Measurements from ENCODE around the gene DPP9.

DPP9 gene

GRCh38 chr19:4723595-4724514, at the start of gene DPP9:
Gene DPP9 (minus strand): TSS chr19:4723842. CDS start chr19:4719906, 3,936 bp downstream.
- no peaks in the 10 kb centered on the region for H3K27me3 ChIP-seq (ENCODE audit: control insufficient read depth, insufficient read depth, low read length)
- TF ChIP-seq, protein P1, sequence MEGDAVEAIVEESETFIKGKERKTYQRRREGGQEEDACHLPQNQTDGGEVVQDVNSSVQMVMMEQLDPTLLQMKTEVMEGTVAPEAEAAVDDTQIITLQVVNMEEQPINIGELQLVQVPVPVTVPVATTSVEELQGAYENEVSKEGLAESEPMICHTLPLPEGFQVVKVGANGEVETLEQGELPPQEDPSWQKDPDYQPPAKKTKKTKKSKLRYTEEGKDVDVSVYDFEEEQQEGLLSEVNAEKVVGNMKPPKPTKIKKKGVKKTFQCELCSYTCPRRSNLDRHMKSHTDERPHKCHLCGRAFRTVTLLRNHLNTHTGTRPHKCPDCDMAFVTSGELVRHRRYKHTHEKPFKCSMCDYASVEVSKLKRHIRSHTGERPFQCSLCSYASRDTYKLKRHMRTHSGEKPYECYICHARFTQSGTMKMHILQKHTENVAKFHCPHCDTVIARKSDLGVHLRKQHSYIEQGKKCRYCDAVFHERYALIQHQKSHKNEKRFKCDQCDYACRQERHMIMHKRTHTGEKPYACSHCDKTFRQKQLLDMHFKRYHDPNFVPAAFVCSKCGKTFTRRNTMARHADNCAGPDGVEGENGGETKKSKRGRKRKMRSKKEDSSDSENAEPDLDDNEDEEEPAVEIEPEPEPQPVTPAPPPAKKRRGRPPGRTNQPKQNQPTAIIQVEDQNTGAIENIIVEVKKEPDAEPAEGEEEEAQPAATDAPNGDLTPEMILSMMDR (IDR thresholded peaks at IDR 0.05): peak; percentile 36
- peak within 1 kb of the TSS; percentile 92 for H3K4me2 ChIP-seq (ENCODE audit: low read length)
- peak within 1 kb of the TSS; percentile 42 for H3K9ac ChIP-seq
- H3K36me3 ChIP-seq (ENCODE audit: control insufficient read depth, insufficient read depth, low read length): no peaks in the 10 kb centered on the region
- peak within 1 kb of the TSS; percentile 81 for H2AFZ ChIP-seq
- no peaks in the 10 kb centered on the region for H3K4me1 ChIP-seq
- H3K27ac ChIP-seq: peak within 1 kb of the TSS; percentile 67
- peak within 1 kb of the TSS; percentile 87 for H3K4me3 ChIP-seq (ENCODE audit: low read depth, low read length)
- H3K79me2 ChIP-seq: peaks cover 5% of the 10 kb centered on the region
- no peaks in the 10 kb centered on the region for H3K9me3 ChIP-seq (ENCODE audit: control insufficient read depth, low read length)

GRCh38 chr19:4773047-4773640, 49.5 kb upstream of the DPP9 start:
- no peak overlapping the region for H3K9ac ChIP-seq
- H2AFZ ChIP-seq: no peak overlapping the region
- no peaks in the 10 kb centered on the region for H3K9me3 ChIP-seq (ENCODE audit: control insufficient read depth, low read length)
- H3K4me1 ChIP-seq: peaks cover 7% of the 10 kb centered on the region
- no peak overlapping the region for H3K27ac ChIP-seq
- H3K36me3 ChIP-seq (ENCODE audit: control insufficient read depth, insufficient read depth, low read length): no peaks in the 10 kb centered on the region
- H3K4me3 ChIP-seq (ENCODE audit: low read depth, low read length): no peak overlapping the region
- no peak overlapping the region for H3K4me2 ChIP-seq (ENCODE audit: low read length)
- no peaks in the 10 kb centered on the region for H3K79me2 ChIP-seq
- TF ChIP-seq, protein P1 (IDR thresholded peaks at IDR 0.05): no peak
- peaks cover 3% of the 10 kb centered on the region for H3K27me3 ChIP-seq (ENCODE audit: control insufficient read depth, insufficient read depth, low read length)

- Histone ChIP-seq H3K4me1 (peaks cover 7% of the 10 kb centered on the region), H2AFZ (no peak overlapping the region), H3K36me3 (ENCODE audit: control insufficient read depth, insufficient read depth, low read length) (no peaks in the 10 kb centered on the region), H3K79me2 (no peaks in the 10 kb centered on the region), H3K9ac (no peak overlapping the region), H3K27ac (no peak overlapping the region), H3K4me2 (ENCODE audit: low read length) (no peak overlapping the region), H3K9me3 (ENCODE audit: control insufficient read depth, low read length) (no peaks in the 10 kb centered on the region), H3K27me3 (ENCODE audit: control insufficient read depth, insufficient read depth, low read length) (peaks cover 3% of the 10 kb centered on the region), H3K4me3 (ENCODE audit: low read depth, low read length) (no peak overlapping the region)
- TF ChIP-seq, protein P1 (IDR thresholded peaks at IDR 0.05): no peak
Measured at GRCh38 chr19:4772566-4772965, 48.9 kb upstream of the DPP9 start.

GRCh38 chr19:4768934-4769777, 45.5 kb upstream of the DPP9 start:
- Histone ChIP-seq H3K9ac (no peak overlapping the region), H2AFZ (peak overlapping the region; percentile 77), H3K27ac (no peak overlapping the region)

More at GRCh38 chr19:4768934-4769777, 45.5 kb upstream of the DPP9 start:
- H3K27me3 ChIP-seq (ENCODE audit: control insufficient read depth, insufficient read depth, low read length): peaks cover 3% of the 10 kb centered on the region
- peaks cover 7% of the 10 kb centered on the region for H3K4me1 ChIP-seq
- no peak overlapping the region for H3K4me3 ChIP-seq (ENCODE audit: low read depth, low read length)
- H3K4me2 ChIP-seq (ENCODE audit: low read length): no peak overlapping the region
- H3K36me3 ChIP-seq (ENCODE audit: control insufficient read depth, insufficient read depth, low read length): no peaks in the 10 kb centered on the region
- TF ChIP-seq, protein P1 (IDR thresholded peaks at IDR 0.05): no peak
- H3K79me2 ChIP-seq: no peaks in the 10 kb centered on the region
- H3K9me3 ChIP-seq (ENCODE audit: control insufficient read depth, low read length): no peaks in the 10 kb centered on the region
